Panc1 (cell line): ENCODE results near the gene RUNX3. TPM values are rescaled to one million over a fixed set of nuclear protein-coding genes. Genes with fewer than 3 reads are reported as not detected.

Experiments
- ATAC-seq: fragments of 200-7000 bp; cut with Tn5 transposase; 2 replicates; pipeline ENCODE4 v1.9.1; 2020; ENCODE audit warnings: mild to moderate bottlenecking, moderate library complexity
- BruUV-seq: library from RNA; stranded (reverse); fragments of 400-500 nt; replicated peaks from 2 replicates; lab custom pipeline; 2021; lab: Mats Ljungman, UMichigan
- CTCF ChIA-PET: fragments of 300-600 bp; sonication (Branson Sonifier 250); formaldehyde crosslinking; loops from one replicate; lab custom pipeline; 2022; ENCODE audit warnings: antibody characterized with exemption; lab: Charles Lee
- POLR2A ChIA-PET: fragments of 300-600 bp; sonication (Branson Sonifier 250); formaldehyde crosslinking; loops from one replicate; lab custom pipeline; 2022; ENCODE audit warnings: antibody characterized with exemption; lab: Charles Lee
- DNase-seq: peaks from one replicate; pipeline ENCODE4 v3.0.0-alpha.2; 2010; ENCODE audit warnings: low read depth, low spot score
- H3K27ac ChIP-seq: 2 replicates; pipeline ENCODE4 v1.5.1; 2011; ENCODE audit warnings: mild to moderate bottlenecking, low read length, inconsistent platforms
- H3K27me3 ChIP-seq: fragments of 200-500 bp; sonication (Bioruptor generic); 2 replicates; pipeline ENCODE4 v1.6.0; 2014; ENCODE audit warnings: low read length, inconsistent platforms; ENCODE audit not compliant: control insufficient read depth, insufficient read depth
- H3K36me3 ChIP-seq: fragments of 200-500 bp; sonication (Bioruptor generic); 2 replicates; pipeline ENCODE4 v1.5.1; 2014; ENCODE audit warnings: inconsistent platforms, mild to moderate bottlenecking, low read length, moderate library complexity; ENCODE audit not compliant: control insufficient read depth, insufficient read depth
- H3K4me1 ChIP-seq: 2 replicates; pipeline ENCODE4 v1.5.1; 2011; ENCODE audit warnings: inconsistent platforms, mild to moderate bottlenecking, low read length, moderate library complexity; ENCODE audit not compliant: control insufficient read depth, insufficient read depth
- H3K4me3 ChIP-seq, 2 experiments: 2 replicates each; pipeline ENCODE4 v1.5.1; 2011 to 2012; ENCODE audit warnings: low read depth in 2 of 2, low read length in 2 of 2, mild to moderate bottlenecking in 2 of 2, inconsistent platforms in 1 of 2, moderate library complexity in 1 of 2
- H3K9me3 ChIP-seq: fragments of 200-500 bp; sonication (Bioruptor generic); 2 replicates; pipeline ENCODE4 v1.5.1; 2014; ENCODE audit warnings: low read depth, mild to moderate bottlenecking, inconsistent platforms, low read length, moderate library complexity; ENCODE audit not compliant: control insufficient read depth, insufficient read depth
- CTCF ChIP-seq: fragments of 450-650 bp; IDR thresholded peaks from 2 replicates; pipeline ENCODE4 v1.5.1; 2017; ENCODE audit warnings: mild to moderate bottlenecking
- POLR2AphosphoS5 ChIP-seq: IDR thresholded peaks from 2 replicates; pipeline ENCODE4 v1.6.1; 2012; ENCODE audit warnings: mild to moderate bottlenecking, low read depth, low read length, moderate library complexity
- REST ChIP-seq, 2 experiments: IDR thresholded peaks; 2 replicates each; pipeline ENCODE4 v1.6.1; 2011 to 2012; ENCODE audit warnings: low read depth in 2 of 2, control low read depth in 1 of 2, low read length in 1 of 2, mild to moderate bottlenecking in 1 of 2, moderate library complexity in 1 of 2; ENCODE audit not compliant: insufficient read depth in 1 of 2
- SIN3A ChIP-seq: IDR thresholded peaks from 2 replicates; pipeline ENCODE4 v1.6.1; 2012; ENCODE audit warnings: low read depth, mild to moderate bottlenecking, low read length, moderate library complexity, borderline replicate concordance; ENCODE audit not compliant: insufficient read depth
- TCF7L2 ChIP-seq: IDR thresholded peaks from 2 replicates; pipeline ENCODE4 v1.6.1; 2011; ENCODE audit warnings: mild to moderate bottlenecking, low read depth, low read length, inconsistent platforms
- in situ Hi-C: cut with HindIII; loops from 2 replicates; pipeline ENCODE4 v1.10.0; 2016; ENCODE audit warnings: low sequenced_read_pairs, low pct_unique_long_range_greater_than_20kb
- intact Hi-C: fragments of 100-400 bp; cut with micrococcal nuclease; formaldehyde crosslinking; loops from one replicate; pipeline ENCODE4 v1.10.0; 2022; ENCODE audit not compliant: unreplicated experiment
- total RNA-seq: library from RNA; stranded (reverse); gene quantifications from one replicate; pipeline ENCODE4 v1.2.1, GENCODE V29; 2021; ENCODE audit not compliant: unreplicated experiment

Gene RUNX3
- total RNA-seq, 1 experiment from 2014 or later, result 0.10 TPM

GRCh38 chr1:24957016-24957807 is 27.1 kb upstream of the RUNX3 start:
- no TSS peak for BruUV-seq
- CTCF ChIA-PET, result no interaction called here
- TF ChIP-seq CTCF (no peak), POLR2AphosphoS5 (no peak)

GRCh38 chr1:24955779-24956365 is 25.8 kb upstream of the RUNX3 start:
- DNase-seq (no peak), ATAC-seq (no peak)
- TF ChIP-seq TCF7L2, result no peak
- TF ChIP-seq REST (IDR thresholded peaks at IDR 0.05; ENCODE audit: insufficient read depth in 1 of 2, low read depth in 2 of 2, low read length in 1 of 2), result no peak
- TF ChIP-seq SIN3A, result no peak
- TF ChIP-seq CTCF, result no peak
- no peak for TF ChIP-seq POLR2AphosphoS5
- intact Hi-C loops (no loop called here), in situ Hi-C loops (no loop called here)
- Histone ChIP-seq H3K27me3 (no peaks in the 10 kb centered on the region), H3K4me1 (no peaks in the 10 kb centered on the region), H3K4me3 (no peak overlapping the region), H3K36me3 (no peaks in the 10 kb centered on the region), H3K27ac (no peak overlapping the region), H3K9me3 (no peaks in the 10 kb centered on the region)
- BruUV-seq, result no TSS peak
- ChIA-PET CTCF (no interaction called here), POLR2A (no interaction called here)

More at GRCh38 chr1:24957016-24957807, 27.1 kb upstream of the RUNX3 start:
- Histone ChIP-seq H3K4me3 (no peak overlapping the region), H3K4me1 (no peaks in the 10 kb centered on the region), H3K27me3 (no peaks in the 10 kb centered on the region), H3K36me3 (no peaks in the 10 kb centered on the region), H3K27ac (no peak overlapping the region), H3K9me3 (no peaks in the 10 kb centered on the region)
- intact Hi-C loops (no loop called here), in situ Hi-C loops (no loop called here)
- POLR2A ChIA-PET, result no interaction called here
- ATAC-seq (no peak), DNase-seq (no peak)
